Putamen (tissue), 1 donor: Measurements from ENCODE around the gene BAIAP2.

Experiments
- DNase-seq: peaks from one replicate; pipeline ENCODE4 v3.0.0-alpha.2; 2016; ENCODE audit warnings: low spot score

BAIAP2 gene

DNA sequence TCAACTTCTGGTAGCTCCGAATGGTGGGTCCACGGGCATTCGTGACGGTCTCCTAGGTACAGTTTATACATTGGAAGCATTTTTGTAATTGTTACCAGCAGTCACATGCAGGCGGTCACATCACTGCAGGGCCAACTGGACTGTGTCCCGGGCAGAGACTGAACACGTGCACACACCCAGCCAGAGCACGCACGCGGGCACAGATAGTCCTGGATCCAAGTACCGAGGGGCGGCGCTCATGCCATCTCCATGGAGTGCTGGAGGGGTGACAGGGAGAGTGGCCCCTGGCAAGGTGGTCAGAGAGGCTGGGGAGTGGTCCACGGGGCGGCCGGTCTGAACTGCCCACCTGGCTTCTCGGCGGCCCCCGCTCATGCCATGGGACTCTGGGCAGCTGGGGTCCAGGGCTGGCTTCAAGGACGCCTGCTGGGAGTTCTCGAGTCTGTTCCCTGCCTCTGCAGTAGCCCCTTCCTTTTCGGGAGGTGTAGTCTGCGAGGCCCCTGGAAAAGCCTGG, 34.2 kb downstream of the BAIAP2 start:
- no peak for DNase-seq

DNA sequence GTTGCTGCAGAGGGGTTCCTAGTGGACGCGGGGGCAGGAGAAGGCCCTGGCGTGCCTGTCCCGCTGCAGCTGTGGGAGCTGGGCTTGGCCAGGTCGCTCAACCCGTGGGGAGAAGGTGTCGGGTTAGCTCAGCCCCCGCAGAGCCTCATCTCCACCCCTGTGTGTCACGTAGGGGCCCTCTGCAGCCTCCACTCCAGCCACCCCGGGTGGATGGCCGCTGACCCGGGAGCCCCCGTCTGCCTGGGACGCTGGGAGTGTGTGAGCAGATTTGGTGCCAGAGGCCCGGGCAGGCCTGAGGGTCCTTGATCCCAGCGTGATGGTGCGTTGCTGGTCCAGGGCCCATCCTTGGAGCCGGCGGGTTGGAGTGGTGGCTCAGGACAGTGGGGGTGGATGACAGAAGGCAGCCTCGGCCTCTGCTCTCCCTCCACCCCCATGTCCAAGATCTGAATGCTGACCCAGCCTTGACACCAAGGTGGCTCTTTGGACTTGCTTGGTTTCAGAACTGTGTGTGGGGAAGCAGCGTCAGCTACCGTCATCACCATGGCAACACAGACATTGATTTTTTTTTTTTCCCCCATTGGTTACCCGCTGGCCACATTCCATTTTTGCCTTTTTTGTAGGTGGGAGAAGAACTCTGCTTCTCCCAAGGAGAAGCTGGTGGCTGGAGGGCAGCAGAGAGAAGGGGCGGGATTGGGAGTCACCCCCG, 35.7 kb downstream of the BAIAP2 start:
- DNase-seq, result no peak

DNA sequence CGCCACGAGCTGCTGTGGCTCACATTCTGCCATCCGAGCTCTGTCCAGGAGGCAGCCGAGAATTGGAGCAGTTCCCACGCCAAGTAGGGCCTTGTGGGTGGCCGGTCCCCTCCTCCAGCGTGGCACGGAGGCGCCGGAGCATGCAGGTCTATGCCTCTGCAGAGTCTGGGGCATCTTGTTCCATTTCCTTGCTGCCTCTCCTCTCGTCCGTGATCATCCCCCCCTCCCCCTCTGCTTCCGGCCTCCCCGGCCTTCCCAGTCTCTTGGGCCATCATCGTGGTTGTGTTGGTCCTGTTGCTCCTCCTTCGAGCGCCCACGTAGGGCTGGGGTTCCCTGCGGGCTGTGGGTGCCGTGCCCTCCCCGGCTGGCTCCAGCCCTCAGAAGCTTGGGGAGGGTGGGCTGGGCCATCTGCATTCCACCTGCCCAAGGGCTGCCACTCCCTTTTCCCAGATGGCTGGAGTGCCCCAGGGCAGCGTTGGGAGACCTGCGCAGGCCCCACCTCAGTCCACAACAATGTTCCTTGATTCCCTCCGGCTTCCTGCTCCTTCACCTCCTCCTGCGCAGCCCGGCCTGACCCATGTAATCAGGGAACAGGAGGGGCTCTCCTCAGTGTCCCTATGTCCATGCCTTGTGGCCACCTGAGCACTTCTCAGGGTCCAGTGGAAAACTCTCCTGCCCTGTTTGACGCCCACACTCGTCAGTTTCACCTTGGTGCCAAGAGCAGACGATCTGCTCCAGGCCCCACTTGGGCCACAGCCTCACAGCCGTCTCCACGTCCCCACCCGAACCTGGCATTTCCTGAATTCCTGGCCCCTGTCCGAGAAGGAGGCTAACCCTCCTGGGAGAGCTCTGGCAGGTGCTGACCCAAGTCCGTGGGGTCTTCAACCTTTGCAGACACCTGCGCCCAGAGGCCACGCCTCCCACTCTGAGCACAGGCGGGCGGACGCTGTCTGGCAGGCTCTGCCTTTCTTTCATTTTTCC, 37.1 kb downstream of the BAIAP2 start:
- DNase-seq, result no peak

DNA sequence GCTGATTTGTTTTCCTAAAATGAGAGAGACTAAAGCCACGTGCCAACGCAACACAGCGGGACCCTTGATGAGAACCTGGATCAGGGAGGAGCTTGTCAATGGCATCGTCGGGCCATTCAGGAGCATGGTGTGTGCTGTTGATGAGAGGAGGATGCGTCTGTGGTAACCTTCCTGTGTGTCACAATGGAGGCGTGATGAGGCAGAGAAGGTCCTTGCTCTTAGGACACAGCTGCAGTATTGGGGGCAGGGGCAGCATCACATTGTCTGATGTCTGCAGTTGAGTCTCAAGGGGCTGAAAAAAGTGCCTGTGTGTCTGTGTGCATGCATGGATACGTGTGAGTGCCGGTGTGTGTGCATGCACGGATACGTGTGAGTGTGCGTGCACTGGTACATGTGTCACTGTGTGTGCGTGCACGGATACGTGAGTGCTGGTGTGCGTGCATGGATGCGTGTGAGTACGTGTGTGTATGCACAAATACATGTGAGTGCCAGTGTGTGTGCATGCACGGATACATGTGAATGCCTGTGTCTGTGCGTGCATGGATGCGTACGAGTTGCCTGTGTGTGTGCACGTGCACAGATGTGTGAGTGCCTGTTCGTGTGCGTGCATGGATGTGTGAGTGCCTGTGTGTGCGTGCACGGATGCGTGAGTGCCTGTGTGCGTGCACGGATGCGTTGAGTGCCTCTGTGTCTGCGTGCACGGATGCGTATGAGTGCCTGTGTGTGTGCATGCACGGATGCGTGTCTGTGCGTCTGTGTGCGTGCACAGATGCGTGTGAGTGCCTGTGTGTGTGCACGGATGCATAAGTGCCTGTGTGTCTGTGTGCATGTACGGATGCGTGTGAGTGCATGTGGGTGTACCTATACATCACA, 39.3 kb downstream of the BAIAP2 start:
- no peak for DNase-seq

DNA sequence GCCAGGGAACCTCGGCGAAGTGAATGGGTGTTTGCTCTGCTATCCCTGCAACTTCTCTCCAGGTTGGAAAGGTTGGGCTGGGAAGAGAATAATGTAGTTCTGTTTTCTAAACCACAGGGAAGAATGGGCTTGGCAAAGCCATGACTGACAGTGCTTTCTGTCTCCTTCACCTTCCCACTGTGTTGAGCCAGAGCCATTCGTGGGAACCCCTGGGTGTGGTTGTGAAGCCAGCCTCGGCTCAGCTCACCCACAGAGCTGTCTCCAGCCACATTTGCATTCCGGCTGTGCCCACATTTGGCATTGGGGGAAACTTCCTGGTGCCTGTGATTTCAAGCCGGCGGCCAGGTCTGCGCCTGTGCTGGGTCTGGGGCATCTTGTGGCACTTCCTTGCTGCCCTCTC, 39.9 kb downstream of the BAIAP2 start:
- no peak for DNase-seq

DNA sequence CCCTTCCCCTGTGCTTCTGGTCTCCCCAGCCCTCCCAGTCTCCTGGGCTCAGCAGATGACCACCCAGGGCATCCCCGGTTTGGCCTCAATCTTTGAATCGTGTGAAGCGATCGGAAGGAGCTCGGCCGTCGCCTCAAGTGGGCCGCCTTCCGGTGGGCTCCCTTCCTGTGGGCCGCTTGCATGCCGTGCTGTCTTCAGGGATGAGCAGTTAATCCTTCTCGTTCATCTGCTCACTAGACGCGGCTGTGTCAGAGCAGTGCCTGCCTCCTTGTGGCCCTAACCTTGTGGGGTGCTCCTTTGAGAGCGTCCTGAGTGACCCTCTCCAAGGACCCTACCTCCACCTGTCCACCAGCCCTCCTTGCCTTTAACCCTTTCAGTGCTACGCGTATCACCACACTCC, 40.4 kb downstream of the BAIAP2 start:
- DNase-seq, result no peak

DNA sequence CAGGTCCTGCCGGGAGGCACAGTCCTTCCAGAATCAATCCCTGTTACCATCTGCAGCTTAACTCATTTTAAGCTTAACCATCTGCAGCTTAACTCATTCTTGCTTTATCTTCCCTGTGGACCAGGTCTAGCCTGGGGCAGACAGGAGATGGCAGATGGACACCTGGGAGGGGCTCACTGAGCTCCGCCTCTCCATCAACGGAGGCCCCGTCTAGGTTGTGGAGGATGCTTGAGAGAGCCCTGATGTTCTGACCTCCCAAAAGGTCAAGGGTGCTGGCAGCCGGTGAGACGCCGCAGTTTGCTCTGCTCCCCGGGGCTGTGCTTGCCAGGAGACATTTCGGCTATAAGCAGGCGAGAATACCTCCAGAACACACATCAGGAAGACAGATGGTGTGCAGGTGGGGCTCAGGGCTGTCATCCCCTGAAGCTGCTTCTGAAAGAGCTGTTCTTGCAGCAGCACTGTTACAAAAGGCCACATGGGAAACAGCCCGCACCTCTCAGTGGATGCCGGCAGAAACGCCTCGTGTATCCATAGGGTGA, 41.3 kb downstream of the BAIAP2 start:
- peak; percentile 38 for DNase-seq

DNA sequence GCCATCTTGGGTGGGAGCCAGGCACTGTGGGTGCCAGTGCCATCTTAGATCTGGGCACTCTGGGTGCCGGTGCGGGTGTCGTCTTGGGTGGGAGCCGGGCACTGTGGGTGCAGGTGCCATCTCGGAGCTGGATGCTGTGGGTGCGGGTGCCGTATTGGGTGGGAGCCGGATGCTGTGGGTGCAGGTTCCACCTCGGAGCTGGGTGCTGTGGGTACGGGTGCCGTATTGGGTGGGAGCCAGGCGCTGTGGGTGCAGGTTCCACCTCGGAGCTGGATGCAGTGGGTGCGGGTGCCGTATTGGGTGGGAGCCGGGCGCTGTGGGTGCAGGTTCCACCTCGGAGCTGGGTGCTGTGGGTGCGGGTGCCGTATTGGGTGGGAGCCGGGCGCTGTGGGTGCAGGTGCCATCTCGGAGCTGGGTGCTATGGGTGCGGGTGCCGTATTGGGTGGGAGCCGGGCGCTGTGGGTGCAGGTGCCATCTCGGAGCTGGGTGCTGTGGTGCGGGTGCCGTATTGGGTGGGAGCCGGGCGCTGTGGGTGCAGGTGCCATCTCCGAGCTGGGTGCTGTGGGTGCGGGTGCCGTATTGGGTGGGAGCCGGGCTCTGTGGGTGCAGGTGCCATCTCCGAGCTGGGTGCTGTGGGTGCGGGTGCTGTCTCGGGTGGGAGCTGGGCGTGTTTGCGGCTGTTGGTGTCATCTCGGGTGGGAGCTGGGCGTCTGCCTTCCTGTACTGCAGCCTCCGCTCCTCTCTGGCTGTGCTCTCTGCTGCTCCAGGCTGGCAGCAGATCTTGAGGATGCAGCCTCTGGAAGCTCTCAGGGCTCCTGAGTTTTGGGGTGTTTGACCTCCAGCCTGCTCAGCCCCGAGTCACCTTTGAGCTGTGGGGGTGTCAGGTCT, 43.3 kb downstream of the BAIAP2 start:
- peak; percentile 77 for DNase-seq

DNA sequence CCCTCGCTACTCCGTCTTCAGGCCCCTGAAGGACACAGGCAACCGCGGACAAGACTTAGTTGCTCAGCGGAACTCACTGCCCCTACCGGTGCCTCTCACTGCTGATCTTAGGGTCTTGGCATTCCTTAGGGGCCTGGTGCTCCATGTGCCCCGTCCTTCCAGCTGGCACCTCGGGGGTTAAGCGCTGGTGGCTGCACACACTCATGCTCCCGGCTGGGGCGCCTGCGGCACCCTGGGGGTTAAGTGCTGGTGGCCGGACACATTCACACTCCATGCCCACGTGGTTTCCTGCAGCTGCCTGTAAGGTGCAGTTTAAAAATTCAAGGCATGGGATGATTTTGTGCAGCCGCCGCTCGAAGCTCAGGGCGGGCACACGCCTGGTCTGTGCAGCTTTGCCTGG, 45.1 kb downstream of the BAIAP2 start:
- no peak for DNase-seq

DNA sequence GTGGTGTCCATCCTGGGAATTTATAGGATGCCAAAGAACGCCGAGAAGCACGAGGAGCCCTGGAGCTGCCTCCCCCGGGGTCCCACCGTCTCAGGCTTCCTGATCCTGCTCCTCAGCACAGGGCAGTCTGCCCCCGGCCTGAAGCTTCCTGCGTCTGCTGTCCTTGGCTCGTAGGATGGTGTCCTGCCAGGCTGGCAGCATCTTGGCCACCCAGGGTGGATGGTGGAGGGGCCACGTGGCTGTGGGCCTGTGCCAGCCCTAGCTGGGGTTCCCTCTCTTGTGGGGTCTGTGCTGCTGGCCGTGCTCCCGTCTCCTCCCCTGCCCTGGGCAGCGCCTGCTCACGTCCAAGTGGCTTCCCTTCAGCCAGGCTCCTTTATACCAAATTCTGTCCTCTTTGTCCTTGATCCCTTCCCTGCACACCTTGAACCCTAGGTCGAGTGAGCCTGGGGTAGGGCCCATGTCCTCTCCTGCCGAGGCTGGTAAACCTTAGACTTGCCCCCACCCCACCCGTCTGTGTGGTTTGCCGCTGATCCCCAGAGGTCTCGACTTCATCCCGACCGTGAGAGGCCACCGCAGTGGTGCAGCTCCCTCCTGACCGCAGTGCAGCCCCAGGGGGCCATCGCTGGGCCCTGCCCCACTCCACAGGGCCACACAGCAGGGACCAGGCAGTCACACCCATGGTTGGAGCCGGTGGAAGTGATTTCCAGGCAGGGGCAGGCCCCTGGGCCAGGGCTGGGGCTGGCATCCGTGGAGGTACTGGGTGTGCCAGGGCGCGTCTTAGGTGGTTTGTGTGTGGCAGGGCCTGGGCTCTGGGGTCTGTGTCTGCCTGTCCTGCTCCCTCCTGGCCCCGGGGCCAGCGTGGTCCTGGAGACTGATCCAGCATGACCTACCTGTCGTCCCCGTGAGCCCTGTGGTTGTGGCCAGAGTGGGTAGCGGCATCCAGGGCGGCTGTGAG, 46.5 kb downstream of the BAIAP2 start:
- DNase-seq, result no peak

DNA sequence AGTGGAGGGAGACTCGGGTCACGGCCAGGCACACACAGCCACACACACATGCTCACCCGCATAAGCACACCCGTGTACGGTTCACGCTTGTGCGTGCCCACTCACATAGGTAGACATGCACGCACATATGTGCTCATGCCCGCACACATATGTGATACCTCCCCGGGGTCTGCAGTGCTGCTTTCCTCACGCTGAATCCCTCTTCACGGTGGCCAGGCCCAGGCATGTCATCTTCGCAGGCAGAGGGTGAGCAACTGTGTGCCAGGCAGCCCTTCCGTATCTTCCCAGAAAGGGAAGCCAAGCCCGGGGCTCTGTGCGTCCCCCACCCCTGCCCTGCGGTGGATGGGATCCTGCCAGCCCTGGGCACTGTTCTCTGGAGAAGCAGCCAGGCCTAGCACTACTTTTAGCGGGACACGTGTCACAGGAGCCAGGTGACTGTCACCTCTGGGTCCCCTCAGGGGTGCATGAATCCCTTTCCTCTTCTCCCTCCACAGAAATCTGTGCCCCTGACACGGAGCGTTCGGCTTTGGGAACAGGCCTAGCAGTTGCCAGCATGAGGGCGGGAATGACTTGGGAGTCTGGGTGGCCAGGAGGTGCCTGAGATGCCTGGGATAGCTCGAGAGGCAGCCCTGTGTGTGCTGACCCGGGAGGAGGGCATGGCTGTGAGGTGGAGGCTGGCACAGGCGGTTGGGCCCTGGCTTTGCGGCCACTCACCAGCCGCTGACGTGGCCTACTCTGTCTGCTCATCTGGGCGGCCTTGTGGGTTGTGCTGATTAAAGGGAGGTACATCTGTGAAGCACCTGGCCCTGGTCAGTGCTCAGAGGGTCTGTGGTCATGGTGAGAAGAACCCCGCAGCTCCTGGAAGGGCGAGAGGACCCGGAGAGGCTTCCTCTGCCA, 47.5 kb downstream of the BAIAP2 start:
- no peak for DNase-seq

DNA sequence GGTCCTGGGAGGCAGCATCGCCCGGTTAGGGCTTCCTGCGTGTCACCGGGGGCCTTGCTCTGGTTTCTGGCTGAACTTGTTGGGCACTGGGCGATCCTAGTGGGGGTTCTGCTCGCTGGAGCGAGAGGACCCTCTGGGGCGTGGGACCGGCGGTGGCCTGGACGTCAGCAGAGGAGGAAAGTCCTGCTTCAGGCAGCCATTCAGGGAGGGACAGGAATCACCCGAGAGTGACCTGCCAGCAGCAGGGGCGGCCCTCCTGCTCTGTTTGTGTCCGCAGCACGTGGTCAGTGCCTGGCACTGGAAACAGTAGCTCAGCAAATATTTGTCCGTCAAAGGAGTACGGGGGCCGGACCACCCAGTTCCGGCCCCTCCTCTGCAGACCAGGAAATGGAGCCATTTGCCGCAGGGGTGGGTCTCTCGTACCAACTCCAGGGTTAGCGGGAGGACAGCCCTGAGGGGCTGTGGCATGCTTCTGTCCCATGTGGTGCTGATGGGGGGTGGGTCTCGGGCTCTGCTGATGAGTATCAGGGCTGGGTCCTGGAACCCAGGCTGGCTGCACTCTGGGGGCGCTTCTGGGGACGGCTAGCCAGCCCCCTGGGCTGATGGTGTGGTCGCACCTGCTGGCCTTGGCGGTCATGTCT, 48.3 kb downstream of the BAIAP2 start:
- DNase-seq, result no peak

DNA sequence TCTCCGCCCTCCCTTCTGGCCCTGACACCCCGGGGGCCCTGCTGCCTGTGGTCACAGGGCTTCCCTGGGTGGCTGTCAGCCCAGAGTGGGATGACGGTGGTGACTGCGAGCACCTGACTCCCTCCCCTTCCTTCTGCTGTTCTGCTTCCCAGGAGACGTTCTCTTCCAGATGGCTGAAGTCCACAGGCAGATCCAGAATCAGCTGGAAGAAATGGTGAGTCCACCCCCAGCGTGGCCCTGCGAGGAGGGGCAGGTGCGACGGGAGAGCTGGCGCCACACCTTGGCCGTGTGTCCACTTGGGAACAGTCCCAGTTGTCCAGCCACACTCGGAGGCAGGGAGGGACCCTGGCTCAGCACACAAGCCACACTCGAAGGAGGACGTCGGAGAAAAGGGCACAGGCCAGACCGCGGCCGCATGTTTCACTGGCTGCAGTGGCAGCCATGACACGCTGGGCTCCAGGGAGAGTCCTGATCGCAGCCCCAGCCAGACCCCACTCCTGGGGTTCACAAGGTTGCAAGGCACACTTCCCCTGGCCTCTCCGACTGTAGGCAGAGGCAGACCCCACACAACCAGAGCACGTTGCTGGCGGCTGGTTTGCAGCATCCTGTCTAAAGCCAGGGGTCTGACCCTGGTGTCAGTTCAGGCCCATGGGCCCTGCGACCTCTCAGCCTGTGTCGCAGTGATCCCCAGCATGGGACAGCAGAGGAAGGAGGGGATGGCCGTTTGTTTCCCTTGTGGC, 49.9 kb downstream of the BAIAP2 start:
- peak; percentile 37 for DNase-seq

DNA sequence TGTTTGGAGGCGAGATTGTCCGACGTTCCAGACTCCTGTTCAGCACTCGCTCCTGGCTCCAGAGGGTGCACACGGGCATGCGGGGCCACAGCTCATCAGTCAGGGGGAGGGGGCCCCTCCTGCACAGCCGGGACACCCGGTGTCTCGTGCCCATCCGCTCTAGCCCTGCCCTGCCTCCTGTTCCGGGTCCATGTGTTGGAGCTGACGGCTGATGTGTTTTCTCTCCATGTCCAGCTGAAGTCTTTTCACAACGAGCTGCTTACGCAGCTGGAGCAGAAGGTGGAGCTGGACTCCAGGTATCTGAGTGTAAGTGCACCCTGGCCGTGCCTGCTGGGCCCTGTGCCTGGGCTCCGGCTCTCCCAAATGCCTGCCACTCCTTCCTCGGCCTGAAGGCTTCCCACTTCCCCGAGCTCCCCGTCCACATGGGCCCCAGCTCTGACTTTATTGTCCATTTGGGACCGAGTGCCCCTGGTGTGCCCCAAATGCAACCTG, 50.5 kb downstream of the BAIAP2 start:
- DNase-seq, result no peak

DNA sequence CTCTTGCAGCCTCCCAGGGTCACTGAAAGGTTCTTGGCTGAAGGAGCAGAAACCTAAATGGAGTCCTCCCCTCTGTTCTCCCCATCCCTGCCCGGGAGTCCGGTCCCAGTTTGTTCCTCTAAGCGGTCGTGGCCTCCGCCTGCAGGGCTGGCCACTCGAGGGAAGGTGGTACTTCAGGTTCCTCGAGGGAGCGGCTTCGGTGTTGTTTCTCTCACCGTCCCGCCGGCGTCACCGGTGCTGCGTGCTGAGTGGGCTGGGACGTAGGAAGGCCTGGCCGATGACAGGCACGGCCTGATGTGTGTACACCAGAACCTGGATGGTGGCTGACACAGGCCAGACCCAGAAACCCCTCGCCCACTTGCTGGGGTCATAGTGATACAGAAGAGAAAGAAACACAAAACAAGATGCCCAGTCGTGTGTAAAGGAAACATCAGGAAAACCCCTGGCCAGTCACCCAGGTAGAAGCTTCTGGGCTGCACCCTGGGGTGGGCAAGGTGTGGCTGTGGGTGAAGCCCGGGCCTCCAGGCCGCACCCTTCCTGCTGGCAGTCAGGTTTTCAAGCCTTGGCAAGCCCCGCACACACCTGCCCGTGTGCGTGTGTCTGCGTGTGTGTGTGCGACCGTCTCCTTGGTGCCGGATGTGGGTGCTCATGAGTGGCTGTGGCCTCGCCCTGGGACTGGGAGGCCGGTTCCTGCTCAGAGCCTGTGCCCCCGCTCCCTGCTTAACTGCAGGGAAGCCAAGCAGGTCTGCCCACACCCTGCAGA, 52.0 kb downstream of the BAIAP2 start:
- no peak for DNase-seq
